Nephron progenitor cell (in vitro differentiated cells): ENCODE results near the gene KLHL20.
"Not testable (repeated sequence)": the region's sequence is repeated elsewhere in the genome, so short reads cannot be mapped to it uniquely, and the experiment has no call there.

ENCODE experiments used
- DNase-seq: peaks from one replicate; pipeline ENCODE4 v3.0.0; 2021
- H3K27ac Mint-ChIP-seq: 2 replicates; pipeline ENCODE4 v1.8.0; 2021; ENCODE audit warnings: mild to moderate bottlenecking, moderate library complexity, mixed read lengths
- H3K27me3 Mint-ChIP-seq: 2 replicates; pipeline ENCODE4 v1.8.0; 2021; ENCODE audit warnings: mild to moderate bottlenecking, low read depth, mixed read lengths; ENCODE audit not compliant: poor library complexity
- H3K36me3 Mint-ChIP-seq: 2 replicates; pipeline ENCODE4 v1.8.0; 2021; ENCODE audit warnings: low read depth, mixed read lengths
- H3K4me1 Mint-ChIP-seq: 2 replicates; pipeline ENCODE4 v1.8.0; 2021; ENCODE audit warnings: mixed read lengths
- H3K4me3 Mint-ChIP-seq: 2 replicates; pipeline ENCODE4 v1.8.0; 2021; ENCODE audit warnings: mild to moderate bottlenecking, moderate library complexity, mixed read lengths
- H3K9me3 Mint-ChIP-seq: 2 replicates; pipeline ENCODE4 v1.8.0; 2021; ENCODE audit warnings: mild to moderate bottlenecking, moderate library complexity, mixed read lengths
- TF ChIP-seq, protein P1 (sequence below): fragments of 200-600 bp; sonication (generic); IDR thresholded peaks from 2 replicates; pipeline ENCODE4 v1.5.0; 2021; ENCODE audit warnings: antibody characterized with exemption

The KLHL20 gene, protein sequence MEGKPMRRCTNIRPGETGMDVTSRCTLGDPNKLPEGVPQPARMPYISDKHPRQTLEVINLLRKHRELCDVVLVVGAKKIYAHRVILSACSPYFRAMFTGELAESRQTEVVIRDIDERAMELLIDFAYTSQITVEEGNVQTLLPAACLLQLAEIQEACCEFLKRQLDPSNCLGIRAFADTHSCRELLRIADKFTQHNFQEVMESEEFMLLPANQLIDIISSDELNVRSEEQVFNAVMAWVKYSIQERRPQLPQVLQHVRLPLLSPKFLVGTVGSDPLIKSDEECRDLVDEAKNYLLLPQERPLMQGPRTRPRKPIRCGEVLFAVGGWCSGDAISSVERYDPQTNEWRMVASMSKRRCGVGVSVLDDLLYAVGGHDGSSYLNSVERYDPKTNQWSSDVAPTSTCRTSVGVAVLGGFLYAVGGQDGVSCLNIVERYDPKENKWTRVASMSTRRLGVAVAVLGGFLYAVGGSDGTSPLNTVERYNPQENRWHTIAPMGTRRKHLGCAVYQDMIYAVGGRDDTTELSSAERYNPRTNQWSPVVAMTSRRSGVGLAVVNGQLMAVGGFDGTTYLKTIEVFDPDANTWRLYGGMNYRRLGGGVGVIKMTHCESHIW

DNA sequence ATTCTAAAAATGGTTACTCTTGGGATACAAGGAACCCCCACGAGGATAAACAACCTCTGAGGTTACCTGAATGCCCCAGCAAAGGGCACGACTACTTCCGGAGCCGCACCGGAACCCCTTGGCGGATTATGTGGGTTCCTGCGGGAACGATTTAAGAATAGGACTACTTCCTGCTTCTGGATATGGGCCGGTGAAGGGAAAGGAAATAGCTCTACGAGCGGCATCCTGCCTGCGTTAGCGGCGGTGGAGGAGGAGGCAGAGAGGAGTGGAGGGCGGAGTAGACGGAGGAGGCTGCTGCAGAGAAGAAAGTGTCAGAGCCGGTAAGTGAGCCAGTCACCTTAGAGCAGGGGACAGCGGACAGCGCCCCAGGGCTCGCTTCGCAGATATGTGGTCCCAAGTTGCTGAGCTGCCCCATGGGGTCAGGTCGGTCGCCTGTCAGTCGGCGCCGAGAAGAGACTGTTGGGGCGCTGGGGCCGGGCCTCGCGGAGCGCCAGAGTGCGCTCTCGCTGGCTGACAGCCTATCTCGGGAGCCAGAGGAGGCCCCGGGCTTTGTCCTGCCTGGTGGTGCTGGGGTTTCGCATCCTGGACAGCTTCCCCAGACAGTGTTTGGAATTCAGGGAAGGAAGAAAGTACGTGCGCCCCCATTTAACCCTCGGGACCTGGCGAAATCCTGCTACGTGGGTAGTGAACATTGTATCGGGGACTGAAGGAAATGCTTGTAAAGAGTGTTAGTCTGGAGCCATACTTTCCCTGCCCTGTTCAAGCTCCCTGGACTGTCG lies at the start of gene KLHL20:
KLHL20 (plus strand) TSS at position 223 of the 779 bp plus-strand sequence. CDS start 1,063 bp downstream, outside the sequence.
- peaks cover 6% of the 10 kb centered on the region for H3K9me3 Mint-ChIP-seq

DNA sequence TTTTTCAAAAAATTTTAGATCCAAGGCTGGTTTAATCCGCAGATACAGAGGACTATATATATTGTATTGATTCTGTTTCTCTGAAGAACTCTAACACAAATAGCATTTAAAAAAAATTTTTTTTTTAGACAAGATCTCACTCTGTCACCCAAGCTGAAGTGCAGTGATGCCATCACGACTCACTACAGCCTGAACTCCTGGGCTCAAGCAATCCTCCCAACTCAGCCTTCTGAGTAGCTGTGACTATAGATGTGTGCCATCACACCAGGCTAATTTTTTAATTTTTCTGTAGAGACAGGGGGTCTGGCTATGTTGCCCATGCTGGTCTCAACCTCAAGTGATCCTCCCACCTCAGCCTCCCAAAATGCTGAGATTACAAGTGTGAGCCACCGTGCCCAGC lies 48.1 kb upstream of the KLHL20 start:
- TF ChIP-seq, protein P1, sequence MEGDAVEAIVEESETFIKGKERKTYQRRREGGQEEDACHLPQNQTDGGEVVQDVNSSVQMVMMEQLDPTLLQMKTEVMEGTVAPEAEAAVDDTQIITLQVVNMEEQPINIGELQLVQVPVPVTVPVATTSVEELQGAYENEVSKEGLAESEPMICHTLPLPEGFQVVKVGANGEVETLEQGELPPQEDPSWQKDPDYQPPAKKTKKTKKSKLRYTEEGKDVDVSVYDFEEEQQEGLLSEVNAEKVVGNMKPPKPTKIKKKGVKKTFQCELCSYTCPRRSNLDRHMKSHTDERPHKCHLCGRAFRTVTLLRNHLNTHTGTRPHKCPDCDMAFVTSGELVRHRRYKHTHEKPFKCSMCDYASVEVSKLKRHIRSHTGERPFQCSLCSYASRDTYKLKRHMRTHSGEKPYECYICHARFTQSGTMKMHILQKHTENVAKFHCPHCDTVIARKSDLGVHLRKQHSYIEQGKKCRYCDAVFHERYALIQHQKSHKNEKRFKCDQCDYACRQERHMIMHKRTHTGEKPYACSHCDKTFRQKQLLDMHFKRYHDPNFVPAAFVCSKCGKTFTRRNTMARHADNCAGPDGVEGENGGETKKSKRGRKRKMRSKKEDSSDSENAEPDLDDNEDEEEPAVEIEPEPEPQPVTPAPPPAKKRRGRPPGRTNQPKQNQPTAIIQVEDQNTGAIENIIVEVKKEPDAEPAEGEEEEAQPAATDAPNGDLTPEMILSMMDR = no peak
- DNase-seq = no peak
- Mint-ChIP-seq H3K36me3 (peaks cover 19% of the 10 kb centered on the region), H3K4me3 (no peak overlapping the region), H3K27me3 (peaks cover 19% of the 10 kb centered on the region), H3K9me3 (no peaks in the 10 kb centered on the region), H3K4me1 (peaks cover 7% of the 10 kb centered on the region), H3K27ac (no peak overlapping the region)

More for the DNA sequence above, at the start of gene KLHL20:
- peaks cover 46% of the 10 kb centered on the region for H3K27me3 Mint-ChIP-seq
- H3K27ac Mint-ChIP-seq = peak within 1 kb of the TSS; percentile 97
- H3K4me3 Mint-ChIP-seq = peak within 1 kb of the TSS; percentile 97
- H3K4me1 Mint-ChIP-seq = peaks cover 27% of the 10 kb centered on the region
- peaks cover 27% of the 10 kb centered on the region for H3K36me3 Mint-ChIP-seq
- DNase-seq = peak; percentile 77
- TF ChIP-seq, protein P1 = no peak

DNA sequence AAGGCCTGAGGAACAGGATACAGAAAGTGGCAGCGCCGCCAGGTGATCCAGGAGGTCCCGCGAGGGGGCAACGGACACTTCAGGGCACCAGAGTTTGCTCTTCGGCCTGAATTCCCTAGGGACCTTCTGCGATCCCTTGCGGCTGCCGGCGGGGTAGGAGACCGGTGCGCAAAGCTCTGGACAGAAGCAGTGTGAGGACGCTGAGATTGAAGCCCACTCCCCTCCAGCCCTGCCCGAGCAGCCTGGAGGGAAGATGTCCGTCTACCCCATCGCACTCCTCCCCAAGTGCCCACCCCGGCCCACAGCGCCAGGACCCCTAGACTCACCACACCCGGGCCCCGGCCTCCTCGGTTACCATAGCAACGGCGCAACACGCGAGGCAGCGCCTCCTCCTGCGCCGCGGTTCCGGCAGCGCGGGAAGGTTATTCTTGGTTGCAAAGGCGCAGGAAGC lies 45.3 kb upstream of the KLHL20 start, which contains the start of gene ANKRD45:
ANKRD45 (minus strand) TSS at position 361 of the 451 bp plus-strand sequence. CDS start 10,433 bp downstream, outside the sequence.
- Mint-ChIP-seq H3K4me1 (peaks cover 7% of the 10 kb centered on the region), H3K27me3 (peaks cover 11% of the 10 kb centered on the region), H3K27ac (peak within 1 kb of the TSS; percentile 10), H3K36me3 (peaks cover 36% of the 10 kb centered on the region), H3K4me3 (peak within 1 kb of the TSS; percentile 78), H3K9me3 (peaks cover 4% of the 10 kb centered on the region)
- DNase-seq = peak; percentile 67
- TF ChIP-seq, protein P1 = no peak

DNA sequence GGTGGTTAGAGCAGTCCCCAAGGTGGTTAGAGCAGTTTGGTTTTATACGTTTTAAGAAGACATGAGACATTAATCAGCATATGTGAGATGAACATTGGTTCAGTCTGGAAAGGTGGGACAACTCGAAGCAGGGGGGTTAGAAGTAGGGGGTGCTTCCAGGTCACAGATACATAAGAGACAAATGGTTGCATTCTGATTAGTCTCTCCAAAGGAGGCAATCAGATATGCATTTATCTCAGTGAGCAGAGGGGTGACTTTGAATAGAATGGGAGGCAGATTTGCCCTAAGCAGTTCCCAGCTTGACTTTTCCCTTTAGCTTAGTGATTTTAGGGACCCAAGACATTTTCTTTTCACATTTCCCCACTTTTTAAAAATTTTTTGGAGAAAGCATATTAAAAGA lies 40.3 kb upstream of the KLHL20 start:
- Mint-ChIP-seq H3K36me3 (peaks cover 73% of the 10 kb centered on the region), H3K9me3 (peaks cover 48% of the 10 kb centered on the region)
- not testable (repeated sequence) for H3K27me3 Mint-ChIP-seq, DNase-seq, H3K27ac Mint-ChIP-seq, H3K4me3 Mint-ChIP-seq, H3K4me1 Mint-ChIP-seq

DNA sequence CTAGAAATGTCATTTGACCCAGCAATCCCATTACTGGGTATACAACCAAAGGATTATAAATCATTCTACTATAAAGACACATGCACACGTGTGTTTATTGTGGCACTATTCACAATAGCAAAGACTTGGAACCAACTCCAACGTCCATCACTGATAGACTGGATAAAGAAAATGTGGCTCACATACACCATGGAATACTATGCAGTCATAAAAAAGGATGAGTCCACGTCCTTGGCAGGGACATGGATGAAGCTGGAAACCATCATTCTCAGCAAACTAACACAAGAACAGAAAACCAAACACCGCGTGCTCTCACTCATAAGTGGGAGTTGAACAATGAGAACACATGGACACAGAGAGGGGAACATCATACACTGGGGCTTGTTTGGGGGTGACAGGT lies 34.6 kb upstream of the KLHL20 start:
- H3K27ac Mint-ChIP-seq, H3K27me3 Mint-ChIP-seq, DNase-seq, H3K4me3 Mint-ChIP-seq: not testable (repeated sequence)
- H3K36me3 Mint-ChIP-seq = peaks cover 47% of the 10 kb centered on the region
- peaks cover 19% of the 10 kb centered on the region for H3K4me1 Mint-ChIP-seq
- H3K9me3 Mint-ChIP-seq = peaks cover 50% of the 10 kb centered on the region

DNA sequence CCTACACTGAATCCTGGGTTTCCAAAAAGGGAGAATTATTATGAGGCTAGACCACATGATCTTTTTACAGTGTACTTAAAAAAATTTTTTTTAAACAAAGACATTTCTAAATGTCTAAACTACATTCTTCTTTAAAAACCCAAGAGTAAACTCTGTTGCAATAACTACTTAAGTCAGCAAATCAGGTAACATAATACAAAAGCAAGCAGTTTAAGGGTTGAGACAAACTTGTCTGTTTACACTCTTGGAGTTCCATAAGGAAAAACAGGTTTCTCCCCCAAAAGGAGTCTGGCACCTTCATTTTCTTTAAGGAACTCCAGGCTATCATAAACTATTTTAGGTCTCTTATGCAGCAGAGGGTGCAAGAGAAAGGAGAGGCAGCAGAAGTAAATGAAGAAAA lies 32.6 kb upstream of the KLHL20 start:
- no peaks in the 10 kb centered on the region for H3K27me3 Mint-ChIP-seq
- peak overlapping the region; percentile 62 for H3K27ac Mint-ChIP-seq
- peaks cover 31% of the 10 kb centered on the region for H3K36me3 Mint-ChIP-seq
- TF ChIP-seq, protein P1 = no peak
- H3K9me3 Mint-ChIP-seq = peaks cover 35% of the 10 kb centered on the region
- no peak for DNase-seq
- H3K4me1 Mint-ChIP-seq = peaks cover 29% of the 10 kb centered on the region
- H3K4me3 Mint-ChIP-seq = no peak overlapping the region

DNA sequence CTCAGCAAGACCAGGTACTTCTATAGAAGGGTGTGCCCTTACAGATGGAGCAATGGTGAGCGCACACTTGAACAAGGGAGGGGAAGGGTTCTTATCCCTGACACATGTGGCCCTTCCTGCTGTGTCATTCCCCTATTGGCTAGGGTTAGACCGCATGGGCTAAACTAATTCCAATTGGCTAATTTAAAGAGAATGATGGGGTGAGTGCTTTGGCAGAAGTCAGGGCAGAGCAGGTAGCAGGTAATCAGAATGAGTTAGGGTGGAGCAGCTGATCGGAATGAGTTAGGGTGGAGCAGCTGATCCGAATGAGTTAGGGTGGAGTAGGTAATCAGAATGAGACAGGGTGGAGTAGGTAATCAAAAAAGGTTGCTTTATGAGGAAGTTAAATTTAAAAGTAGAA lies 30.9 kb upstream of the KLHL20 start:
- DNase-seq, H3K27ac Mint-ChIP-seq, H3K4me3 Mint-ChIP-seq, H3K27me3 Mint-ChIP-seq: not testable (repeated sequence)
- Mint-ChIP-seq H3K4me1 (peaks cover 43% of the 10 kb centered on the region), H3K9me3 (peaks cover 19% of the 10 kb centered on the region), H3K36me3 (peaks cover 15% of the 10 kb centered on the region)

DNA sequence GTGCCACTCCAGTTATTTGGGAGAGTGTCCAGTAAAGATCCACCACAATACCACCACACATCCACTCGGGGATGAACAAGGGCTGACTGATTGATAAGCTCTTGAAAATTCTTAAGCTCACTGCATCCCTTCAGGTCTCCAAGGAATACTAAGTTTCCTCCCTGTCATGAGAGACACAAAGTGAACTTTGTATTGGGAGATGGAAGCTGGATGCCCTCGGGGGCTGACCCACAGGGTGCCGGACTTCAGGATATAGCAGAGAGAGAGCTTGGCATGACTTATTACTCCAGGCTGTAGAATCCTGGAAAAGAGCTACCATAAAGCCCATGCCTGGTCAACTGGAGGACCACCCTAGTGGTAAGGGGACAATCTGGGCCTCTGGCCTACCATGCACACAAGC lies 29.7 kb upstream of the KLHL20 start:
- H3K4me3 Mint-ChIP-seq, H3K9me3 Mint-ChIP-seq, H3K27ac Mint-ChIP-seq, H3K36me3 Mint-ChIP-seq, DNase-seq, H3K27me3 Mint-ChIP-seq: not testable (repeated sequence)
- peaks cover 50% of the 10 kb centered on the region for H3K4me1 Mint-ChIP-seq
